HepG2 (cell line): Measurements from ENCODE around the gene HSPB2. TPM values are rescaled to one million over a fixed set of nuclear protein-coding genes. Genes with fewer than 3 reads are reported as not detected.

Experiments
- ARID2 ChIP-seq: sonication (generic); formaldehyde crosslinking; IDR thresholded peaks from 2 replicates; pipeline ENCODE4 v1.8.1; 2022; ENCODE audit warnings: mild to moderate bottlenecking, missing genetic modification reagents, borderline replicate concordance
- KDM5B ChIP-seq: sonication (generic); formaldehyde crosslinking; IDR thresholded peaks from 2 replicates; pipeline ENCODE4 v1.4.0; 2020; ENCODE audit warnings: missing genetic modification reagents, mild to moderate bottlenecking, borderline replicate concordance
- MIER2 ChIP-seq: IDR thresholded peaks from 2 replicates; pipeline ENCODE4 v1.6.1; 2016; ENCODE audit warnings: missing biosample characterization, missing genetic modification reagents
- RBM22 ChIP-seq: fragments of 200-400 bp; formaldehyde crosslinking; optimal IDR thresholded peaks from 2 replicates; pipeline ENCODE3; 2017; ENCODE audit warnings: mild to moderate bottlenecking, low read length, moderate library complexity
- TRIM24 ChIP-seq: sonication (generic); formaldehyde crosslinking; IDR thresholded peaks from 2 replicates; pipeline ENCODE4 v1.8.0; 2022; ENCODE audit warnings: mild to moderate bottlenecking, missing genetic modification reagents
- ZNF382 ChIP-seq: sonication (generic); formaldehyde crosslinking; IDR thresholded peaks from 2 replicates; pipeline ENCODE4 v1.5.0; 2020; ENCODE audit warnings: missing genetic modification reagents, mild to moderate bottlenecking, borderline replicate concordance
- ZNF569 ChIP-seq: sonication (generic); formaldehyde crosslinking; IDR thresholded peaks from 2 replicates; pipeline ENCODE4 v1.5.0; 2020; ENCODE audit warnings: mild to moderate bottlenecking, missing genetic modification reagents, moderate library complexity, borderline replicate concordance
- polyA plus RNA-seq, 8 experiments: library from polyadenylated mRNA; depleted of rRNA in 3 of 8; stranded (reverse) in 7 of 8; unstranded in 1 of 8; fragments of >200 nt; fragmentation: Illumina TruSeq in 4 of 8; extraction: Trizol in 4 of 8; gene quantifications; 2 replicates each; pipeline versions ENCODE4 v1.2.1 to v1.2.3, GENCODE V29; 2011 to 2016; ENCODE audit warnings: low read depth in 4 of 8, missing spikeins in 1 of 8, mixed read lengths in 1 of 8; ENCODE audit not compliant: insufficient read depth in 1 of 8
- total RNA-seq, 5 experiments: library from RNA; depleted of rRNA; stranded (reverse); fragments of >200 nt; fragmentation: Illumina TruSeq; extraction: Trizol; gene quantifications; 2 replicates each; pipeline ENCODE4 v1.2.3, GENCODE V29; 2016; ENCODE audit warnings: low read depth in 1 of 5
- TF ChIP-seq, protein P1 (sequence below): sonication (generic); formaldehyde crosslinking; IDR thresholded peaks from 2 replicates; pipeline ENCODE4 v1.4.0; 2020; ENCODE audit warnings: mild to moderate bottlenecking, missing genetic modification reagents
- TF ChIP-seq, protein P2 (sequence below): sonication (generic); formaldehyde crosslinking; IDR thresholded peaks from 2 replicates; pipeline ENCODE4 v1.5.1; 2020; ENCODE audit warnings: mild to moderate bottlenecking, missing genetic modification reagents
- TF ChIP-seq, protein P3 (sequence below): sonication (generic); formaldehyde crosslinking; IDR thresholded peaks from 2 replicates; pipeline ENCODE4 v1.4.0; 2020; ENCODE audit warnings: mild to moderate bottlenecking, missing genetic modification reagents
- TF ChIP-seq, protein P4 (sequence below): IDR thresholded peaks from 2 replicates; pipeline ENCODE4 v1.4.0; 2020; ENCODE audit warnings: mild to moderate bottlenecking, missing genetic modification reagents

HSPB2 gene
- total and polyA plus RNA-seq, 2 of the 13 experiments (the other 11 are each of a cell fraction or from before 2014, with no cell fraction given): 0.04 TPM; not detected in 1

DNA sequence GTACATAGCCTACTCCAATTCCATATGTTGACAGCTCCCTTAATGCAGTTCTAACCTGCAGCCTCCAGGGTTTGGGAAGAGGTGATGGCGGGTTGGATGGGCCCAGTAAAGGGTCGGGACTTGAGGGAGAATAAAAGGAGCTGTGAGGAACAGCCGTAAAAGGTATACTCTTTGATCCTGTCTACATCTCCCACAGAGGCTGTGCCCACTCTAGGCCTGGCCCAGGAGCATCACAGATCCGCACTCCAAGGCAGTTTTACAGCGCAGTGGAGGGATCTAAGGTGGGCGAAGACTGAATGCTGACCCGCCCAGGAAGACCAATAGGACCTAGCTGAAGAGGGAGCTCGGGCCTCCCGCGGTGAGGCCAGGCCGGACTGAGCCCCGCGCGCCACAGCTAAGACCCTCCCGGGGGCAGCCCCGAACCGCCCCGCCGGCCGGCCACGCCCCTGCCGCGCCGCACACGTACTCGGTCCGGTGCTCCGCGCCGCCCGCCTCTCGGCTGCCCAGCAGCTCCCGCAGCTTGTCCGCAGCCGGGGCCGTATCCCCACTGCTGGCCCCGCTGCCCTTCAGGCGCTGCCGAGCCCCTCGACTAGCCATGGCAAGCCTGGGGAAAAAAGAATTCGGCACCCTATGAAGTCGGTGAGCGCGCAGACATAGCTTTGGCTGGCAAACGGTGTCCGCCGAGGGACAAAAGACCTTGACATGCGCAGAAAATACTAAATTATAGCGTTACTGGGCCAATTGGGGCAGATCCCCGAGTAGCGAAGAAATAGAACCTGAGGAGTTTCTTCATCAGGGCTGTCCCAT is 41.4 kb upstream of the HSPB2 start, which contains the start of gene ALG9 (continued):
- TF ChIP-seq, protein P1, sequence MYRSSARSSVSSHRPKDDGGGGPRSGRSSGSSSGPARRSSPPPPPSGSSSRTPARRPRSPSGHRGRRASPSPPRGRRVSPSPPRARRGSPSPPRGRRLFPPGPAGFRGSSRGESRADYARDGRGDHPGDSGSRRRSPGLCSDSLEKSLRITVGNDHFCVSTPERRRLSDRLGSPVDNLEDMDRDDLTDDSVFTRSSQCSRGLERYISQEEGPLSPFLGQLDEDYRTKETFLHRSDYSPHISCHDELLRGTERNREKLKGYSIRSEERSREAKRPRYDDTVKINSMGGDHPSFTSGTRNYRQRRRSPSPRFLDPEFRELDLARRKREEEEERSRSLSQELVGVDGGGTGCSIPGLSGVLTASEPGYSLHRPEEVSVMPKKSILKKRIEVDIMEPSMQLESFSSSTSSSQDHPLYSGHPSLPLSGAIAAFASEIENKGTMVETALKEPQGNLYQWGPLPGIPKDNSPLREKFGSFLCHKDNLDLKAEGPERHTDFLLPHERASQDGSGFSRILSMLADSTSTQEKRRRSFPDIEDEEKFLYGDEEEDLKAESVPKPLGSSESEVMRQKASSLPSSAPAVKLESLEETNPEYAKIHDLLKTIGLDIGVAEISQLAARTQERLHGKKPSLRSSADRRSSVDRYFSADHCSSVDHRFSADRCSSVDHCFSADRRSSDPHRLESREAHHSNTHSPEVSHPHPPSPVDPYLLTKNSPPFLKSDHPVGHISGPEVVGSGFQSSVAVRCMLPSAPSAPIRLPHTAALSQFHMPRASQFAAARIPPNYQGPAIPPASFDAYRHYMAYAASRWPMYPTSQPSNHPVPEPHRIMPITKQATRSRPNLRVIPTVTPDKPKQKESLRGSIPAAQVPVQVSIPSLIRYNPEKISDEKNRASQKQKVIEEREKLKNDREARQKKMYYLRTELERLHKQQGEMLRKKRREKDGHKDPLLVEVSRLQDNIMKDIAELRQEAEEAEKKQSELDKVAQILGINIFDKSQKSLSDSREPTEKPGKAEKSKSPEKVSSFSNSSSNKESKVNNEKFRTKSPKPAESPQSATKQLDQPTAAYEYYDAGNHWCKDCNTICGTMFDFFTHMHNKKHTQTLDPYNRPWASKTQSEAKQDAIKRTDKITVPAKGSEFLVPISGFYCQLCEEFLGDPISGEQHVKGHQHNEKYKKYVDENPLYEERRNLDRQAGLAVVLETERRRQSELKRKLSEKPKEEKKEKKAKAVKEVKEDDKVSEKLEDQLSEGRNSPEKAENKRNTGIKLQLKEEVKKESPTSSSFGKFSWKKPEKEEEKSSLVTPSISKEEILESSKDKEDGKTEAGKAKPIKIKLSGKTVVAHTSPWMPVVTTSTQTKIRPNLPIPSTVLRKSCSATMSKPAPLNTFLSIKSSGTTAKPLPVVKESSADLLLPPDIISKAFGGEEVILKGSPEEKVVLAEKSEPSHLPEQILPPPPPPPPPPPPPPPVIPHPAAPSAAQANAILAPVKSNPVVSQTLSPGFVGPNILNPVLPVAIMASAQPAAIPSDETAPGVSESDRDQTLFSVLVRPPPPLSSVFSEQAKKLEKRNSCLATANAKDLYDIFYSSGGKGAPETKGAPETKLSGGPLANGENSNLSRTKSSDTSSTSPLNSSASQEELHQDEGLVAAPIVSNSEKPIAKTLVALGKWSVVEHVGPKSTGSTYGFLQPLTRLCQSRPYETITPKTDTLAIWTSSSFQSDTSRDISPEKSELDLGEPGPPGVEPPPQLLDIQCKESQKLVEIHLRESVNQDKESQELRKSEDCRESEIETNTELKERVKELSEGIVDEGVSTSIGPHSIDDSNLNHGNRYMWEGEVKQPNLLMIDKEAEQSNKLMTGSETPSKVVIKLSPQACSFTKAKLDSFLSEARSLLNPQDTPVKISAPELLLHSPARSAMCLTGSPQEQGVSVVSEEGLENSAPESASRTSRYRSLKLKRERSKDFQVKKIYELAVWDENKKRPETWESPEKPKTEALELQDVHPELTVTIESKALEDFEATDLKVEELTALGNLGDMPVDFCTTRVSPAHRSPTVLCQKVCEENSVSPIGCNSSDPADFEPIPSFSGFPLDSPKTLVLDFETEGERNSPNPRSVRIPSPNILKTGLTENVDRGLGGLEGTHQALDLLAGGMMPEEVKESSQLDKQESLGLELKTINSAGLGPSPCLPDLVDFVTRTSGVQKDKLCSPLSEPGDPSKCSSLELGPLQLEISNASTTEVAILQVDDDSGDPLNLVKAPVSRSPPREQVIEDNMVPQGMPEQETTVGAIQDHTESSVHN (CRISPR knock-in tag): 0 out of 2 replicates have a peak, but pooled peaks have one; percentile 43
- TF ChIP-seq, protein P2, sequence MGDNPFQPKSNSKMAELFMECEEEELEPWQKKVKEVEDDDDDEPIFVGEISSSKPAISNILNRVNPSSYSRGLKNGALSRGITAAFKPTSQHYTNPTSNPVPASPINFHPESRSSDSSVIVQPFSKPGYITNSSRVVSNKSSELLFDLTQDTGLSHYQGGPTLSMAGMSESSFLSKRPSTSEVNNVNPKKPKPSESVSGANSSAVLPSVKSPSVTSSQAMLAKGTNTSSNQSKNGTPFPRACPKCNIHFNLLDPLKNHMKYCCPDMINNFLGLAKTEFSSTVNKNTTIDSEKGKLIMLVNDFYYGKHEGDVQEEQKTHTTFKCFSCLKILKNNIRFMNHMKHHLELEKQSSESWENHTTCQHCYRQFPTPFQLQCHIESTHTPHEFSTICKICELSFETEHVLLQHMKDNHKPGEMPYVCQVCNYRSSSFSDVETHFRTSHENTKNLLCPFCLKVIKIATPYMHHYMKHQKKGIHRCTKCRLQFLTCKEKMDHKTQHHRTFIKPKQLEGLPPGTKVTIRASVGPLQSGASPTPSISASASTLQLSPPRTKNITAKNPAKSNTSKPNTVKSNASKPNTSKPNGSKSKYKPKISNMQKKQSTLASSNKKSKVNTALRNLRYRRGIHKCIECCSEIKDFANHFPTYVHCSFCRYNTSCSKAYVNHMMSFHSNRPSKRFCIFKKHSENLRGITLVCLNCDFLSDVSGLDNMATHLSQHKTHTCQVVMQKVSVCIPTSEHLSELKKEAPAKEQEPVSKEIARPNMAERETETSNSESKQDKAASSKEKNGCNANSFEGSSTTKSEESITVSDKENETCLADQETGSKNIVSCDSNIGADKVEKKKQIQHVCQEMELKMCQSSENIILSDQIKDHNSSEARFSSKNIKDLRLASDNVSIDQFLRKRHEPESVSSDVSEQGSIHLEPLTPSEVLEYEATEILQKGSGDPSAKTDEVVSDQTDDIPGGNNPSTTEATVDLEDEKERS (CRISPR knock-in tag): peak; percentile 56; the same call in 1 of the 2 replicates
- TF ChIP-seq ARID2 (CRISPR knock-in tag) (0 out of 2 replicates have a peak, but pooled peaks have one; percentile 35), TRIM24 (no peak), ZNF569 (no peak), MIER2 (CRISPR knock-in tag) (no peak), KDM5B (CRISPR knock-in tag) (peak; percentile 81; the same call in 1 of the 2 replicates), ZNF382 (CRISPR knock-in tag) (no peak), RBM22 (peak; percentile 15)
- TF ChIP-seq, protein P3, sequence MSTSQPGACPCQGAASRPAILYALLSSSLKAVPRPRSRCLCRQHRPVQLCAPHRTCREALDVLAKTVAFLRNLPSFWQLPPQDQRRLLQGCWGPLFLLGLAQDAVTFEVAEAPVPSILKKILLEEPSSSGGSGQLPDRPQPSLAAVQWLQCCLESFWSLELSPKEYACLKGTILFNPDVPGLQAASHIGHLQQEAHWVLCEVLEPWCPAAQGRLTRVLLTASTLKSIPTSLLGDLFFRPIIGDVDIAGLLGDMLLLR: peak; percentile 81; the same call in 1 of the 2 replicates
- TF ChIP-seq, protein P4, sequence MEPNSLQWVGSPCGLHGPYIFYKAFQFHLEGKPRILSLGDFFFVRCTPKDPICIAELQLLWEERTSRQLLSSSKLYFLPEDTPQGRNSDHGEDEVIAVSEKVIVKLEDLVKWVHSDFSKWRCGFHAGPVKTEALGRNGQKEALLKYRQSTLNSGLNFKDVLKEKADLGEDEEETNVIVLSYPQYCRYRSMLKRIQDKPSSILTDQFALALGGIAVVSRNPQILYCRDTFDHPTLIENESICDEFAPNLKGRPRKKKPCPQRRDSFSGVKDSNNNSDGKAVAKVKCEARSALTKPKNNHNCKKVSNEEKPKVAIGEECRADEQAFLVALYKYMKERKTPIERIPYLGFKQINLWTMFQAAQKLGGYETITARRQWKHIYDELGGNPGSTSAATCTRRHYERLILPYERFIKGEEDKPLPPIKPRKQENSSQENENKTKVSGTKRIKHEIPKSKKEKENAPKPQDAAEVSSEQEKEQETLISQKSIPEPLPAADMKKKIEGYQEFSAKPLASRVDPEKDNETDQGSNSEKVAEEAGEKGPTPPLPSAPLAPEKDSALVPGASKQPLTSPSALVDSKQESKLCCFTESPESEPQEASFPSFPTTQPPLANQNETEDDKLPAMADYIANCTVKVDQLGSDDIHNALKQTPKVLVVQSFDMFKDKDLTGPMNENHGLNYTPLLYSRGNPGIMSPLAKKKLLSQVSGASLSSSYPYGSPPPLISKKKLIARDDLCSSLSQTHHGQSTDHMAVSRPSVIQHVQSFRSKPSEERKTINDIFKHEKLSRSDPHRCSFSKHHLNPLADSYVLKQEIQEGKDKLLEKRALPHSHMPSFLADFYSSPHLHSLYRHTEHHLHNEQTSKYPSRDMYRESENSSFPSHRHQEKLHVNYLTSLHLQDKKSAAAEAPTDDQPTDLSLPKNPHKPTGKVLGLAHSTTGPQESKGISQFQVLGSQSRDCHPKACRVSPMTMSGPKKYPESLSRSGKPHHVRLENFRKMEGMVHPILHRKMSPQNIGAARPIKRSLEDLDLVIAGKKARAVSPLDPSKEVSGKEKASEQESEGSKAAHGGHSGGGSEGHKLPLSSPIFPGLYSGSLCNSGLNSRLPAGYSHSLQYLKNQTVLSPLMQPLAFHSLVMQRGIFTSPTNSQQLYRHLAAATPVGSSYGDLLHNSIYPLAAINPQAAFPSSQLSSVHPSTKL: no peak
